Nephron progenitor cell (in vitro differentiated cells): ENCODE results near the gene DCP1B.
A peak's percentile ranks its signal among the peaks of the same experiment; 100 is the strongest.

Source experiments
- DNase-seq: peaks from one replicate; pipeline ENCODE4 v3.0.0; 2021
- H3K27ac Mint-ChIP-seq: 2 replicates; pipeline ENCODE4 v1.8.0; 2021; ENCODE audit warnings: mild to moderate bottlenecking, moderate library complexity, mixed read lengths
- H3K27me3 Mint-ChIP-seq: 2 replicates; pipeline ENCODE4 v1.8.0; 2021; ENCODE audit warnings: mild to moderate bottlenecking, low read depth, mixed read lengths; ENCODE audit not compliant: poor library complexity
- H3K36me3 Mint-ChIP-seq: 2 replicates; pipeline ENCODE4 v1.8.0; 2021; ENCODE audit warnings: low read depth, mixed read lengths
- H3K4me1 Mint-ChIP-seq: 2 replicates; pipeline ENCODE4 v1.8.0; 2021; ENCODE audit warnings: mixed read lengths
- H3K4me3 Mint-ChIP-seq: 2 replicates; pipeline ENCODE4 v1.8.0; 2021; ENCODE audit warnings: mild to moderate bottlenecking, moderate library complexity, mixed read lengths
- H3K9me3 Mint-ChIP-seq: 2 replicates; pipeline ENCODE4 v1.8.0; 2021; ENCODE audit warnings: mild to moderate bottlenecking, moderate library complexity, mixed read lengths
- CTCF ChIP-seq: fragments of 200-600 bp; sonication (generic); IDR thresholded peaks from 2 replicates; pipeline ENCODE4 v1.5.0; 2021; ENCODE audit warnings: antibody characterized with exemption

The DCP1B gene

GRCh38 chr12:1916371-1917171 is 87.7 kb downstream of the DCP1B start:
- TF ChIP-seq CTCF, result no peak
- peak overlapping the region; percentile 31 for H3K27ac Mint-ChIP-seq
- H3K4me3 Mint-ChIP-seq, result no peak overlapping the region
- DNase-seq, result no peak
- H3K36me3 Mint-ChIP-seq, result no peaks in the 10 kb centered on the region
- H3K27me3 Mint-ChIP-seq, result peaks cover 13% of the 10 kb centered on the region
- H3K9me3 Mint-ChIP-seq, result no peaks in the 10 kb centered on the region
- peaks cover 94% of the 10 kb centered on the region for H3K4me1 Mint-ChIP-seq

GRCh38 chr12:1915082-1915968 is 88.9 kb downstream of the DCP1B start:
- Mint-ChIP-seq H3K36me3 (no peaks in the 10 kb centered on the region), H3K4me1 (peaks cover 93% of the 10 kb centered on the region), H3K27ac (peak overlapping the region; percentile 74), H3K4me3 (peak overlapping the region; percentile 60), H3K9me3 (no peaks in the 10 kb centered on the region), H3K27me3 (peaks cover 13% of the 10 kb centered on the region)
- no peak for TF ChIP-seq CTCF
- no peak for DNase-seq

- H3K27ac Mint-ChIP-seq, result no peak overlapping the region
- H3K4me1 Mint-ChIP-seq, result peaks cover 86% of the 10 kb centered on the region
- TF ChIP-seq CTCF, result no peak
- H3K4me3 Mint-ChIP-seq, result no peak overlapping the region
- H3K36me3 Mint-ChIP-seq, result no peaks in the 10 kb centered on the region
- H3K27me3 Mint-ChIP-seq, result peaks cover 13% of the 10 kb centered on the region
- H3K9me3 Mint-ChIP-seq, result no peaks in the 10 kb centered on the region
- DNase-seq, result no peak
Observed at GRCh38 chr12:1914114-1914911, 89.9 kb downstream of the DCP1B start.

GRCh38 chr12:1913377-1914113 is 90.7 kb downstream of the DCP1B start:
- Mint-ChIP-seq H3K4me1 (peaks cover 78% of the 10 kb centered on the region), H3K27ac (no peak overlapping the region), H3K9me3 (peaks cover 4% of the 10 kb centered on the region), H3K4me3 (no peak overlapping the region), H3K27me3 (peaks cover 17% of the 10 kb centered on the region), H3K36me3 (no peaks in the 10 kb centered on the region)
- DNase-seq, result peak; percentile 33
- TF ChIP-seq CTCF, result no peak

GRCh38 chr12:1912580-1913376 is 91.5 kb downstream of the DCP1B start:
- TF ChIP-seq CTCF, result no peak
- peaks cover 17% of the 10 kb centered on the region for H3K27me3 Mint-ChIP-seq
- DNase-seq, result no peak
- H3K27ac Mint-ChIP-seq, result no peak overlapping the region
- H3K4me1 Mint-ChIP-seq, result peaks cover 70% of the 10 kb centered on the region
- peaks cover 6% of the 10 kb centered on the region for H3K9me3 Mint-ChIP-seq
- H3K4me3 Mint-ChIP-seq, result no peak overlapping the region
- H3K36me3 Mint-ChIP-seq, result peaks cover 1% of the 10 kb centered on the region
